ENCODE results near the gene GDI2.
"Not testable (repeated sequence)": the region's sequence is repeated elsewhere in the genome, so short reads cannot be mapped to it uniquely, and the experiment has no call there.

The GDI2 gene

GRCh38 chr10:5782174-5782573, 31.1 kb downstream of the GDI2 start:
- no peak for DNase-seq (ENCODE audit: low spot score)

GRCh38 chr10:5779730-5780129, 33.5 kb downstream of the GDI2 start:
- DNase-seq (ENCODE audit: low spot score) = no peak

DNA sequence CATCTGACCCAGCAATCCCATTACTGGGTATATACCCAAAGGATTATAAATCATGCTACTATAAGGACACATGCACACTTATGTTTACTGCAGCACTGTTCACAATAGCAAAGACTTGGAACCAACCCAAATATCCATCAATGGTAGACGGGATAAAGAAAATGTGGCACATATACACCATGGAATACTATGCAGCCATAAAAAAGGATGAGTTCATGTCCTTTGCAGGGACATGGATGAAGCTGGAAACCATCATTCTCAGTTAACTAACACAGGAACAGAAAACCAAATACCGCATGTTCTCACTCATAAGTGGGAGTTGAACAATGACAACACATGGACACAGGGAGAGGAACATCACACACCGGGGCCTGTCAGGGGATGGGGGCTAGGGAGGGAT, 35.5 kb downstream of the GDI2 start:
- not testable (repeated sequence) for DNase-seq (ENCODE audit: low spot score)

DNA sequence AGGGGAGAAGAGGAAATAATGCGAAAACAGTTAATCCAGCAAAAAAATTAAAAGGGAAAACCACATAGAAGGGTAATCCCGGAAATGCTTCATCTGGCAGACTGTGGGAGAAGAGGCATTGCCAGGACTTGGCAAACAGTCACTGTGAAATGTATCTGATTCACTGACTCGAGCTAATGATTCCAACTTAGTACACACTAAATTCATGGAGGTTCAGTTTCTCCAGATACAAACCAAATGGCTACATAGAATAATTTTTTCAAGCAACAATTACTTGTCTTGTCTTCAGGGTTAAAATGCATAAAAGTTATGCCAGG, 36.4 kb downstream of the GDI2 start:
- DNase-seq (ENCODE audit: low spot score) = no peak

GRCh38 chr10:5776136-5776880, 36.9 kb downstream of the GDI2 start:
- no peak for DNase-seq (ENCODE audit: low spot score)

DNA sequence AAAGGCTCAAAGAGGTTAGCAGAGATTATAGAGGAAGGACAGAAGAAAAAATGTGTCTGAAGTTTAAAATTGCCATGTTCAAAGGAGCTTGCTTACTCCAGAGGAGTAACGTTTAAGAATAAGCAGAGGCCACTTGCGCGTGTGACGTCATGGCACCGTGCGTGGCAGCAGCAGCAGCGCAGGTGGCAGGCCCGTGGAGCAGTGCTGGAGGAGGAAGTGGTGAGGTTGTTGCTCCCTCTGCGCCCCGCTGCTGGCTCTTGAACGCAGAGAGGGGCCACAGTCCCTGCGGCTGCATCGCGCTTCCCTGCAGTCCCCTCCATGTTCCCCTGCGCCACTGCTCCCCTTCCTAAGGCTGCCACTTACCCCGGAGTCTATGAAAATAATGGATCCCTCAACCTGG, 37.5 kb downstream of the GDI2 start:
- DNase-seq (ENCODE audit: low spot score) = no peak

GRCh38 chr10:5774987-5775620, 38.1 kb downstream of the GDI2 start:
- DNase-seq (ENCODE audit: low spot score) = no peak

DNA sequence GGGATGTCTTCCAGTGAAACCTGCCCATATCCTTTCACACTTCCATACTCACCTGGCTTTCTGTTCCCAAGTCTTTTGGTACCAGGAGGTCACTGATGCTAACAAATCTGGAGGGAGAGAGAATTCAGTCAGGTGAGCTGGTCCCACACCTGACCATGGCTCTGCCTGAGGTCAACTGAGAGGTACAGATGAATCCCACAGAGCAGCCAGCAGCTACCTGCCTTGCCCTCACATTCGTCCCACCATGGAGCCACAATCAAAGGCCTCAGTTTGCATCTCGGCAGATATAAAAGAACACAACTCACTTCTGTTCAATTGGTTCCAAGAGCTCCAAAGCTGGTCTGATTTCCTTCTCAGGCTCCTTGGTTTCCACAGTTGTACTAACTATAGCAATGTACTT, 47.0 kb downstream of the GDI2 start:
- DNase-seq (ENCODE audit: low spot score) = no peak

DNA sequence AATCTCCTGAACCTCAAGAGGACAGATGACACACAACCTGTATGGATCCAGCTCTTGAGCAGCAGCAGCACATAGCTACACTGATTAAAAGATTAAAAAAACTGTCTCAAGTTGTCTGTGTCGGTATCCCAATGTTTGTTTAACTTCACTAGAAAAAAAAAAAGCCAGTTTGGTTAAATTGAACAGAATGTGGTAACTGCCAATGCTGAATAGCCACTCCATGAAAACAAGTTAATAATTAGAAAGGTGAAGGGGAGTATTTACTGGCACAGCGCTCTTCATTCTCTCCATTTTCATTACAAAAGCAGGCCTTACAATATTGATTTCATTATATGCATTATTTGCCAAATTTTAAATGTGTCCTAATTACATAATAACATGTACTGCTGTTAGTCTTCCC, 47.6 kb downstream of the GDI2 start:
- no peak for DNase-seq (ENCODE audit: low spot score)

GRCh38 chr10:5764422-5765297, 48.6 kb downstream of the GDI2 start:
- DNase-seq (ENCODE audit: low spot score) = no peak

- no peak for DNase-seq (ENCODE audit: low spot score)
Measured at GRCh38 chr10:5762531-5762930, 50.7 kb downstream of the GDI2 start.

DNA sequence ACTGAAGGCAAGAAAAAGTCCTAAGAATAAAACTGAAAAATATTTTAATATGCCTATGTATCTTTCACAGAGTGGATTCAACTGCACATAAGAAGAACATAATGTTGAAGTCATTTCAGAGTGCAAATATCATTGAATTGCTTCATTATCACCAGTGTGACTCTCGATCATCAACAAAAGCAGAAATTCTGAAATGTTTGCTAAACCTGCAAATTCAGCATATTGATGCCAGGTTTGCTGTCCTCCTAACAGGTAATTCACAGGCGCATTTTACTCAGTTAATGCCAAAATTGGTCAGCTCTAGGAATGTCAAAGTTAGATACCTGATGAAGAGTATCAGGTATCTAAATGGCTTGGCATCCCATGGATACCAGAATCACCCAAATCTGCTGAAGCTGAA, 52.0 kb downstream of the GDI2 start:
- no peak for DNase-seq (ENCODE audit: low spot score)

DNA sequence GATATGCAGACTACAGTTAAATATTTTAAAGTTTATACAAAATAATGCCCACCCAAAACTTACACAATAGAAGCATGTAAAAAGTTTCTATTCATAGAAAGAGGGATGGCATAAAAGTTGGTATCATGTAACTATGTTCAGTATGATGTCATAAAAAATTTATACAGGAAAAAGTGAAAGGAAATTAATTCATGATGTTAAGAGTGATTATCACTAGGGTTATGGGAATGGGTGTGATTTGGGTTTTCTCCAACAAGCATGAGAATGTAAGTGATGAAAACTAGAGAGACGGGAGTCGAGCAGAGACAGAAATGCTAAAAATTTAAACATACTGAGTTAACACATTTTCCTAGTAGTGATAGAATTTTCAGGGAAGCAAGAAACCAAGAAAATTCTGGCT, 52.7 kb downstream of the GDI2 start:
- no peak for DNase-seq (ENCODE audit: low spot score)

GRCh38 chr10:5758927-5759326, 54.3 kb downstream of the GDI2 start:
- DNase-seq (ENCODE audit: low spot score) = no peak

DNA sequence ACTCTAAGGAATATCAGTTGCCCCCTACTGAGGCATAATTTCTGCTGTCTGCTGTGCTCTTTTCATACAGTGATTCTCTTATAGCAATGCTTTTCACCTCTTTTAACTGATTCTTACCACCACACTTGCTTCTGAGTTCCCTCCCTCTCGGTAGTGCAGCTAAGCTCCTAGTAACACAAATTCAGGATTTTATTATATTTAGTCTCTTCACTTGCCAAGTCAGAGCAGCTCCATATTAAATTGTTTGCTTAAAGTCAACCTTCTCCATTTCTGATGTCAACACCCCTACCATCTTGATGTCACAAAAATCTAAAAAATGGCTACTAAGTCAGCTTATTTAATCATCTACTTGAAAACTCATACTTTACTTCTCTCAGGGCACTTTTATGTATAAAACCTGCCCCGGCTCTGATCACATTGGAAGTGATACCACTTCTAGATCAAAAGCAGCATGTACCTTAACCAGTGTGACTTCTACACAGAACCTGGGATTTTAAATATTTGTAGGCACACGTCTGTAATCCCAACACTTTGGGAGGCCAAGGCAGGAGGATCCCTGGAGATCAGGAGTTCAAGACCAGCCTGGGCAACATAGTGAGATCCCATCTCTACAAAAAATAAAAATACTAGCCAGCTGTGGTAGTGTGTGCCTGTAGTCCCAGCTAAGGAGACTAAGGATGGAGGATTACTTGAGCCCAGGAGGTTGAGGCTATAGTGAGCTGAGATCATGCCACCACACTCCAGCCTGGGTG, 55.3 kb downstream of the GDI2 start:
- DNase-seq (ENCODE audit: low spot score) = no peak

GRCh38 chr10:5752301-5752871, 60.8 kb downstream of the GDI2 start:
- no peak for DNase-seq (ENCODE audit: low spot score)

DNA sequence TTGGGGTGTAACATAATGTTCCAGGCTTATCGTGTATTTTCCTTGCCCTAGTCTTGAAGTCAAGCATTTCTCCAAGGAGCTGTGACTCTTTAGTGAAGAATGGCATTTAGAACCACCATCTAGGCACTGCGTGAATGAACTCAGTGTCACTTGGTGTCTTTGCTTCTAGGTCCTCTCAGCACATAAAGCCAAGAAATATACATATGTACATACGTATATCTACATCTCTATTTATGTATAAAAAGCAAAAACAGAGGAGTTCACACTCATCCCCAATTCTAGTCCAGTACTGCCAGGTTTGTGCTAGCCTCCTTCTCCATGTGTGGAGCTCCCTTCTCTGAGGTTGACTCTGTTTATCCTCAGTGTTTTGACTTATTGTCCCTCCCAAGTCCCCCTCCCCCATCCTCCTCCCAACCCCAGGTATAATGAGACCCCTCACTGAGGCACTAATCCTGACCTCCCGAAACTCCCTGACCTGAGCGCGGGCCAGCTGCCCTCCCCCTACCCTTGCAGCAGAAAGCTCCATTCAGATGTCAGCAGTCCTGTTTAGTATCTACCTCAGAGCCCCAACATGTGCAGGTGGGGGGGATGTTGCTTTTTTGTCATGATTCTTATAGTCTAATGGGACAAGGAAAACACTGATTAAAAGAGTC, 61.5 kb downstream of the GDI2 start:
- DNase-seq (ENCODE audit: low spot score) = no peak

DNA sequence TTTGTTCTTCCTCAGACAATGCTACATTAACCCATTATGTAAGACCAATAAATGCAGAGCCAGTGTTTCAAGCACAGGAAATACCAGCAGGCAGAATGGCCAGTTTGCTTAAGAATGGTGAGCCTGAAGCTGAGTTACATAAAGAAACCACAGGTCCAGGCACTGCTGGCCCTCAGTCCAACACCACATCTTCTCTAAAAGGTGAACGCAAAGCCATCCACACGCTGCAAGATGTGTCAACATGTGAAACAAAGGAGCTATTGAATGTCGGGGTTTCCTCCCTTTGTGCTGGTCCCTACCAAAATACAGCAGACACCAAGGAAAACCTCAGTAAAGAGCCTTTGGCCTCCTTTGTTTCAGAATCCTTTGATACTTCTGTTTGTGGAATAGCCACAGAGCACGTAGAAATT, 64.8 kb downstream of the GDI2 start:
- no peak for DNase-seq (ENCODE audit: low spot score)

DNA sequence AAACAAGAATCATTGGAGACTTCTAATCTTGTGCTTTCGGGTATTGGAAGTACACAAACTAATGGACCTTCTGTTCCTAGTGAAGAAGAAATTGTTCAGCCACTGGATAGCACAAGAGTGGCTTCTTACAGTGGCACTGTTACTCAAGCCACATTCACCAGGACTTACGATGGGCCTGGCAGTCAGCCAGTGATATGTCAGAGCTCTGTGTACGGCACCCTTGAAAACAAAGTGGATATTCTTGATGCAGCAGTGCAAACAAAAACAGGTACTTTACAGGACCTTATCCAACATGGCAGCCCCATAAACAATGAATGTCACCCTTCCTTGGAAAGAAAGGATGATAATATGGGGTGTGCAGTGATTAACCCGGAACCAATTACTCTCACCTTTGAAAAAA, 67.0 kb downstream of the GDI2 start:
- no peak for DNase-seq (ENCODE audit: low spot score)

DNA sequence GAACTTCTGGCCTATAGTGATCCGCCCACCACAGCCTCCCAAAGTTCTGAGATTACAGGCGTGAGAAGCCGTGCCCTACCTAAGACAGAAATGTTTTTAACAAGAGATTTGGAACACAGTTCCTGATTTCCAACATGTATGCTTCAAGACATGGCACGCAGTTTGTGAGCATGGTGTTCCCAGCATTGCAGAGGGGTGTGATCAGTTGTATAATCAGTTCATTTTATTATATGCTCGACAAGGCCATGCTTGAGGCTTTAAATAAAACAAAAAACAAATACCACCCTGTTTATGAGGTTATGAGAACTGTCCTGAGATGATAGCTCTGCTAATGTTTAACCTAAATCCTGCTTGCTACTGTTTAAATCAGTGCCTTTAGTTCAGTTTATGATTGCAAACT, 68.4 kb downstream of the GDI2 start:
- no peak for DNase-seq (ENCODE audit: low spot score)

DNA sequence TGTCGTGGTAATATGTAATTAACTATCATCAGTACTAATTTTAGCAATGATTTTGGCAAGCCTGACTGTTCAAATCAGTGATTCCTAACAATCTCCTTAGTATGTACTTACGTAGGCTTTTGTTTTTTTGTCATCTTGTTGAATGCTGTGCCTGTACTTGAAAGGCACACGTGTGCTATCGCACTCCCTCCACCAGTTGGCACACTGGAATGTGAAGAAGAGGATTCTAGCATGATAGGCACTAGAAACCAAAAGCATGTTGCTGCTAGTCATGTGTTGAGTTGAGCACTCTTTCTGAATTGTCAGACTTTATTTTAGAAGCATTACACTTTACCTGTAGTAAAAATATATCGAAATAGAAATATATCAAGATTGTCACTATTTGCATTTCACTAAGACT, 69.5 kb downstream of the GDI2 start:
- no peak for DNase-seq (ENCODE audit: low spot score)

DNA sequence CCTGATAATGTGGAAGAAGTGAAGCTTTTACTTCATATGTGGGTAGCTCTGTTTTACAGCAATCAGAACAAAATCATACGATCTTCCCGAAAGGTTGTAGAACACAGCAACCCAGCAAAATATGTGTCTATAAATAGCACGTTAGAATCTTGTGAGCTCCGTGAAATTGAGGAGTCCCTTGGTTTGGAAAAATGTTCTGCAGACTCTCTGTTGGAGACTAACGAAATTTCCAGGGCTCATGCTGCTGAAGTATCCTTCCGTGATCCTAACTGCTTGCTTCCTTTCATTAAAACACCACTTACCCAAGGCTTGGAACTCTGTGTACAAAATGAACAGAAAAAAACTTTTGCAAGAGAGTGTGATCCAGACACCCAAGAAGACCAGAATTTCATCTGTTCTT, 71.1 kb downstream of the GDI2 start:
- no peak for DNase-seq (ENCODE audit: low spot score)
